HG02884 (cell line): ENCODE results near the gene FBXL7.

ENCODE experiments used
- ATAC-seq: cut with Tn5 transposase; IDR thresholded peaks from one replicate; pipeline ENCODE4 v1.9.1; 2021; ENCODE audit warnings: mild to moderate bottlenecking, moderate library complexity; ENCODE audit not compliant: unreplicated experiment

The FBXL7 gene

GRCh38 chr5:15926586-15926985, 426.6 kb downstream of the FBXL7 start:
- no peak for ATAC-seq

GRCh38 chr5:15927710-15928380, 427.9 kb downstream of the FBXL7 start:
- ATAC-seq, result no peak

GRCh38 chr5:15929611-15930263, 429.8 kb downstream of the FBXL7 start:
- ATAC-seq, result no peak

- no peak for ATAC-seq
Observed at GRCh38 chr5:15932066-15932465, 432.1 kb downstream of the FBXL7 start.

GRCh38 chr5:15933259-15934207, 433.6 kb downstream of the FBXL7 start:
- ATAC-seq, result no peak

- ATAC-seq, result no peak
Observed at GRCh38 chr5:15936505-15937245, 436.7 kb downstream of the FBXL7 start.

- ATAC-seq, result no peak
Observed at GRCh38 chr5:15937708-15938107, 437.7 kb downstream of the FBXL7 start.

- ATAC-seq, result no peak
Observed at GRCh38 chr5:15938186-15938585, 438.2 kb downstream of the FBXL7 start.

GRCh38 chr5:15938961-15939360, 439.0 kb downstream of the FBXL7 start:
- ATAC-seq, result no peak

- ATAC-seq, result no peak
Observed at GRCh38 chr5:15940905-15941304, 440.9 kb downstream of the FBXL7 start.

GRCh38 chr5:15943487-15943886, 443.5 kb downstream of the FBXL7 start:
- no peak for ATAC-seq

GRCh38 chr5:15946026-15946425, 446.0 kb downstream of the FBXL7 start:
- no peak for ATAC-seq

- ATAC-seq, result no peak
Observed at GRCh38 chr5:15948190-15948589, 448.2 kb downstream of the FBXL7 start.

- ATAC-seq, result no peak
Observed at GRCh38 chr5:15951126-15951525, 451.1 kb downstream of the FBXL7 start.

GRCh38 chr5:15951550-15951949, 451.6 kb downstream of the FBXL7 start:
- ATAC-seq, result no peak

- no peak for ATAC-seq
Observed at GRCh38 chr5:15956622-15957021, 456.6 kb downstream of the FBXL7 start.

GRCh38 chr5:15957124-15957523, 457.1 kb downstream of the FBXL7 start:
- no peak for ATAC-seq

GRCh38 chr5:15959370-15960164, 459.6 kb downstream of the FBXL7 start:
- ATAC-seq, result no peak

GRCh38 chr5:15966066-15966640, 466.2 kb downstream of the FBXL7 start:
- no peak for ATAC-seq

- no peak for ATAC-seq
Observed at GRCh38 chr5:15966651-15967050, 466.7 kb downstream of the FBXL7 start.
